GM18526 (cell line): ENCODE results near the gene OLFM1.

Experiments used
- POLR2A ChIP-seq: IDR thresholded peaks from 3 replicates; pipeline ENCODE4 v1.6.1; 2011; ENCODE audit not compliant: insufficient read length; ENCODE audit errors: extremely low read depth

Gene OLFM1

DNA sequence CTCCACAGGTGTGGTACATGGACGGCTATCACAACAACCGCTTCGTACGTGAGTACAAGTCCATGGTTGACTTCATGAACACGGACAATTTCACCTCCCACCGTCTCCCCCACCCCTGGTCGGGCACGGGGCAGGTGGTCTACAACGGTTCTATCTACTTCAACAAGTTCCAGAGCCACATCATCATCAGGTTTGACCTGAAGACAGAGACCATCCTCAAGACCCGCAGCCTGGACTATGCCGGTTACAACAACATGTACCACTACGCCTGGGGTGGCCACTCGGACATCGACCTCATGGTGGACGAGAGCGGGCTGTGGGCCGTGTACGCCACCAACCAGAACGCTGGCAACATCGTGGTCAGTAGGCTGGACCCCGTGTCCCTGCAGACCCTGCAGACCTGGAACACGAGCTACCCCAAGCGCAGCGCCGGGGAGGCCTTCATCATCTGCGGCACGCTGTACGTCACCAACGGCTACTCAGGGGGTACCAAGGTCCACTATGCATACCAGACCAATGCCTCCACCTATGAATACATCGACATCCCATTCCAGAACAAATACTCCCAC lies 32.1 kb downstream of the OLFM1 start:
- TF ChIP-seq POLR2A, result no peak

DNA sequence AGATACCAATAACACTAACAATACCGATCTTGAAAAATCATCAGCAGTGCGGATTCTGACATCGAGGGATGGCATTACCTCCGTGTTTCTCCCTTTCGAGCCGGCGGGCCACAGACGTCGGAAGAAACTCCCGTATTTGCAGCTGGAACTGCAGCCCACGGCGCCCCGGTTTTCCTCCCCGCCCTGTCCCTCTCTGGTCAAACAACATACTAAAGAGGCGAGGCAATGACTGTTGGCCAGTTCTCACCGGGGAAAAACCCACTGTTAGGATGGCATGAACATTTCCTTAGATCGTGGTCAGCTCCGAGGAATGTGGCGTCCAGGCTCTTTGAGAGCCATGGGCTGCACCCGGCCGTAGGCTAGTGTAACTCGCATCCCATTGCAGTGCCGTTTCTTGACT lies 32.8 kb downstream of the OLFM1 start:
- no peak for TF ChIP-seq POLR2A

DNA sequence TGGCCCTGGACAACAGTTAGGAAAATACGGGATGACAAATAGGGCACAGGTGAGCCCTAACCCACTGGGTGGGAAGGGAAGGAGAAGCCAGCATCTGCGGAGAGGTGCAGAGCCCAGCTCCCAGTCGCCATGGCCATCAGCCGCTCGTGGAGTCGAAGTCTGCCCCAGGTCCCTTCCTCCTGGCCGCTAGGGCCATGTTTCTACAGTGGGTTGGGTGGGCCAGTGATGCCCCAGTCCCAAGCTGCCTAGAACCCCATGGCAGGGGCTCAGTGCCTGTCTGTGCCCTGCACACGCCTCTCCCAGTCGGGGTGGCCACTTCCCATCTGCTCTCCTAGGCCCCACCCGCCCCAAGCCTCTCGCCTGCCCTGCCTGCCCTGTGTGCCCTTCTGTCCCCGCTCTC lies 34.8 kb downstream of the OLFM1 start:
- no peak for TF ChIP-seq POLR2A

DNA sequence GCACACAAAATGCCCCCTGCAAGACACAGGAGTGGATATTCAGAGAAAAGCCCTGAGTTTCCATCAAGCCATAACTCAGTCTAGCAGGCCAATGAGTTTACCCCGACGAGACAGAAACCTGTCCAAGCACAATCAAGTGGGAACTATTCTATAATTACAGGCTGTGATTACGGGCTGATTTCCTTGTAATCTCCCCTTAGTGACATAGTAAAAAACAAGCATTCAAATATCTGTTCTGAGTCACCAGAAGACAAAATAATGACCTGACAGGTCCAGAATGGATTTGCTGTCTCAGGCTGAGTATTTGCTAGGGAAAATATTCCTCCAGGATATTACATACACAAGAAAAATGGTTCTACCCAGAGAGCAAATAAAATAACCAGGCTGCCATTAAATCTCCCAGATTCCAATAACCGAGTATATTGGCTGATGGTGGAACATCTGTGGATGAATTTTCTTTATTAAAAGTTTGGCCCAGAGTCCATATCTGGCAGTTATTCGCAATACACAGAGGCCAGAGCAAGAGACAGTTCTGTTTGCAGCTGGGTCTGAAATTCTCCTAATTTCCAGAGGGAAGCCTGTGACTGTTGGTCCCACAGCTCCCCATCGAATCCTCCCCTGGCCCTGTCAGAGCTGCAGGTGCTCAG lies 35.8 kb downstream of the OLFM1 start:
- no peak for TF ChIP-seq POLR2A

DNA sequence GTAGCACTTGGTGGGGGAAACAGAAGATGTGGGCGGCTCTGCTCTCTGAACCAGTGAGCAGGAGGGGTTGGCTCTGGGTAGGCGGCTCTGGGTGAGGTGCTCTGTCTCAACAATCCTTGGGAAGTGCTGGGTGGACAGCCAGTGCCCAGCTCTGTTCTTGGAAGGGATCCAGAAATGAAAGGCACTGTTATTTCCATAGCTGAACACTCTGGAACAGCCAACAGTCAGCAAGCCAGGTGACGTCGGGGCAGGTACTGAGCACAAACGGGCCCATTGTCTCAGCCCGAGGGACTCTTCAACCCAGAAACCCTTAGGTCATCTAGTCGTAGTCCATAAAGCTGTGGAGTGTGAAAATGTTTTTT lies 36.3 kb downstream of the OLFM1 start:
- no peak for TF ChIP-seq POLR2A

DNA sequence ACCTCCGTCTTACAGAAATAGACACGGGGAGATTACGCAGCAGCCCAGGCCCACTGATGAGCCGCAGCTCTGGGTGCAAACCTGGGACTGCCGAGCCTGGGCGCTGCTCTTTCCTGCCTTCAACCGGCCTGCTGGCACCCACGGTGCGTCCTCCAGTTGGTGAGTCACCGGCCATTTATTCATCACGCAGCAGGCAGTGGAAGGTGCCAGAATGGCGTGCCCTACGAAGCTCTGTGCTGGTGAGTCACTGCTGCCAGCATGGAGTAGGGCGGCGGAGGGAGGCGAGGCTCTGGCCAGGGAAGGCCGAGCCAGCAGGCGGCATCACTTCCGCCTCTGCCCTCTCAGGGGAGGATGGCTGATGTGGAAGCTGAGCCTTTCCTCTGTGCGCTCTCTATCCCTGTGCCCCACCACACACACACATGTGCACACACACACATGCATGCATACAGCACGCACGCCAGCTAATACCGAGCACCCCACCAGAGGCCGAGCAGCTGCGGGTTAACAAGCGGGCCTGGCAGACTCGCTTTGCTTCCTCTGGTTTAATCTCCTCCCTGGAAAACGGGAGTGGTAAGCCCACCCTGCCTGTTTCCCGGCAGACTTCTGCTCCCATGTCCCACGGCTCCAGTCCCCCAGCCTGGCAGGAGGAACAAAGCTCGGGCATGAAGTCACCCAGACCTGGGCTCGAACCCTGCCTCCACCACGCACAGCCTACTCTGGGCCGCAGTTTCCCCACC lies 39.2 kb downstream of the OLFM1 start:
- TF ChIP-seq POLR2A, result no peak

DNA sequence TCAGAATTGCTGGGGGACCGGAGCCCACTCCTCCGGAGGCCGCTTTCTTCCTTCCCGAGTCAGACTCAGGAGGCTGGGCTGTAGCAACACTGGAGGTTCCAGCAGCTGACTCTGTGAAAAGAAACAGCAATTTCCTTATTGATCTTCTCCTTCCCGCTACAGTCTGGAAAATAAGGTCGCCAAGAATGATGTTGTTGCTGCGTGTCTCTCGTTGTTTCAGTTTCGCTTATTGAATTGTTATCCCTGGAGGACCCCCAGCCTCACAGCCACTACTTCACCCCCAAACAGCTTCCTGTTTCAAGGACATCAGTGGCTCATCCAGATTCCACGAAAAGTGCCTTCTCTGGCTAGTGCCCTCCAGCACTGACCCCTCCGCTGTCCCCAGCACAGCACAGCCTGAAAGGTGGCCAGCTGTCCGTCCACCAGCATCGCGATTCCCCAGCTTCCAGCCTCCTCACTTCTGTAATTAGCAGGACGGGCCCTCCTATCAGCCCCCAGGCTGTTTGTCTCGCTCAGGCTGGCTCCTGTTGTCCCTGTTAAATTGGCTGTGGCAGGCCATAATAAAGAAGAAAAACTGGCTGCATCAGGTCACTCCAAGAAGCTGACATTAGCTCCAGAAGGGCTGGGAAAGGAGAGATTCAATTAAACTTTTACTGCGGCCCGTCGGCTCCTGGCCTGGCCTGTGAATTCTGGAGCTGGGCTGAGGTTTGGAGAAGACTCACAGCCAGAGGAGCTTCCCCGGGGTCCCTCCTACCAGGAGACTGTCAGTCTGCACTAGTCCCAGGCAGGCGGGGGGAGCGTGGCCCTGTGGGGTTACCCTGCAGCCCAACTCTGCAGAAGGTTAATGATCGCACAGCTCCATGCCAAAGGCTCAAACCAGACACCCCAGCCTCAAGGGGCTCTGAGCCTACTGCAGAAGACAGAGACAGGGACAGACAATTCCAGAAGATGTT lies 40.5 kb downstream of the OLFM1 start:
- no peak for TF ChIP-seq POLR2A

DNA sequence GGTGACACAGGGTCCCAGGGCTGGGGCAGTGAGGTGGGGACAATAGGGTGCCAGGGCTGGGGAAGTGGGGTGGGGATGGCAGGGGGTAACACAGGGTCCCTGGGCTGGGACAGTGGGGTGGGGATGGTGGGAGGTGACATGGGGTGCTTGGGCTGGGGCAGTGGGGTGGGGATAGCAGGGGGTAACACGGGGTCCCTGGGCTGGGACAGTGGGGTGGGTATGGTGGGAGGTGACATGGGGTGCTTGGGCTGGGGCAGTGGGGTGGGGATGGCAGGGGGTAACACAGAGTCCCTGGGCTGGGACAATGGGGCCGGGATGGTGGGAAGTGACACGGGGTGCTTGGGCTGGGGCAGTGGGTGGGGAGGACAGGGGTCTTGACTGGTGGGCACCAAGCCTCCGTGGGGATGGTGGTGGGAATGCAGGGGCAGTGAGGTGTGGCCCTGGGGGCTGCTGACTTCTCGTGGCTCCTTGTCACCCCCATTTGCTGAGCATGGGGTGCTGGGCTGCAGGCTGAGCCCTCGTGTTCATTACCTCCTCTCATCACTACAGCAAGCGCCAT lies 41.7 kb downstream of the OLFM1 start:
- no peak for TF ChIP-seq POLR2A

DNA sequence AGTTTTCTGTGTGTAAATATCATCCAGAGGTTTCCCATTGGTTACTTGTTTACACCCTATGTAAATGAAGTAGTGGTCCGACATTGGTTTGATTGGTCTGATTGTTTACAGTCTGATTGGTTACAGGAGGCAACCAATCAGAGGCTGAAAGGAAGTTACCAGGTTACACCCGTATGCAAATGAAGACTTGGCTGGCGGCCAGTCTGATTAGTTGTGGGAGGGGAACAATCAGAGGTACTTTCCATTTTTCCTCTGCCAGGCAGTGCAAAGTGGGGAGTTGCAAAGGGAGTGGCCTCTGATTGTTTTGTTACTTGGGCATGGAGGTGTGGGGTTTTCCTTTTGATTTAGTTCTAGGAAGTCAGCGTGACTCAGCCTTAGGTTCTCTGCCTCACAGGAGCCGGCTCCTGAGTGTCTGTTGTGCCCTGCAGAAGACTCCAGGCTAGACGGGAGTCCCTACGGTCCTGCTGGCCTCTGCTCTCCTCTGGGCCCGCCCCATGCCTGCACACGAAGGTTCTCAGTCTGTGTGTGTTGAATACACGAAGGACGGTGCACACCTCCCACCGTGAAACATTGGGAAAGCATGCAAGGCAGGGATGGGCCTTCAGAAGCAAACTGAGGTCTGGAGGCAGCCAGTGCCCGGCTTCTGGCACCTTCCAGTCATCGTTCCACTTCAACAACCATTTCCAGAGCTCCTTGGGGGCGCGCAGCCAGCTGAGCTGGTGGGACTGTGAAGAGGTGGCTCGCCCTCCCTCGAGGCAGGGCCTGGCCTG lies 42.9 kb downstream of the OLFM1 start:
- no peak for TF ChIP-seq POLR2A

DNA sequence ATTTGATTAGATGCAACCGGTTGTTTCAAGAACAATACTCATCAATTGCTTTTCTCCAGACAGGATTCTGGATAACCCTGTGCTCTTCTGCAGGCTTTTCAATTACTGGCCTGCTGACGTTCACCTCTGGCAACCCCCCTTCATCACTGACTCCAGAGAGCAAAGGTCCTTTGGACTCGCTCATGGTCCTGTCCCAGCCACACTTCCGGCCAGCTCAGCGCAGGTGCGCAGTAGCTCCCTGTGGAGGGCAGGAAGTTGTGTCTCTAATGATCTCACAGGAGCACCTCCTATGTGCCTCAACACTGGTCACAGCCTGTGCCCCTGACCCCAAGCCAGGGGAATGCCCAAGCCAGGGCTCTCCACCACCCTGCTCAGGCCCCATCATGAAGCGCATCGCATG lies 44.0 kb downstream of the OLFM1 start:
- no peak for TF ChIP-seq POLR2A

DNA sequence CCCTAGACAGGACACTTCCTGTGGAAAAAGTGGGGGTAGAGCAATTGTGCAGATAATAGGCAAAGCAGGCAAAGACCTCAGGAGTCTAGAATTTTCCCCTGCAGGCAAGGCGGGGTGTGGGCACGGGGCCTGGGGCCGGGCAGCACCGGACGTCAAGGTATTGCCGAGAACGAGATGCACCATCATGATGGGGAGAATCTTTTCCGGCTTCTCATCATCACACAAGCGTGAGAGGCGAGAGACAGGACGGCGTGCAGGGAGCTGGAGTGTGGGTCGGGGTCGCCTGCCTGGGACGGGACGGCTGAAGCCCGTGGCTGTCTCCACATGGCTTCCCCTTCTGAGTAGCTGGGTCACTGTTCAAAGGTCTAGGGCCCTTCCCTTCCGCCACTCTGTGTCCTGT lies 44.5 kb downstream of the OLFM1 start:
- TF ChIP-seq POLR2A, result no peak

DNA sequence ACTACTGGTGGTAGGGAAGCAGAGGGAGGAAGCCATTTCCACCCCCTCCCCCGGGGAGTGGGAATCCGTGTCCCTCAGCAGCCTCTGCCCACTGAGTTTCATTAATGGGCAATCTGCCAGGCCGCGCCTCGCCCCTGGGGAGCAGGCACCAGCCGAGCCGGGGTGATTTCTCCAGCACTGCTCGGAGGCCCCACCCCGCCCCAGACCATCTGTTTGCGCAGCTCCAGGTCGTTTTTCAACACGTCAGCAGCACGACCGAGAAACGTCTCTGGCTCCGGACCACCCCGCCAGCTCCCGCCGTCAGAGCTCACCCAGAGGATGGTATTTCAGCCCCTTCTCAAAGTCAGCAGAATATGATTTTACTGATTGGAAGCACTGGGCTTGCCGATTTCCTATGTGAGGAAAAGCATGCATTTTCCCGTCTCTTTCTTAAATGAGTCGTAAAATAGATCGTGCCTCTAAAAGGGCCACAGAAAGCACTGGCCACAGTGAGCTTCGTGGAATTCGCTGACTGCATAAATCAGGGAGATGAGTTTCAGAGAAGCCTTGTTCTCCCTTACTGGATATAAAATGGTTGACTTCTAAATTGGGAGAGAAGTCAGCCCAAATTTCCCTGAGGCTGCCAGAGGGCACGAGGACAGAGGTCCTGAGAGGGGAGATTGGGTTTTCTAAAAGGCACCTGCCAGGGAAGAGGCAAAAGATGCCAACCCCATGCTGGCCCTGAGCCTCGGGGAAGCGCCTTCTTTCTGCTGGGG lies 47.0 kb downstream of the OLFM1 start:
- no peak for TF ChIP-seq POLR2A

DNA sequence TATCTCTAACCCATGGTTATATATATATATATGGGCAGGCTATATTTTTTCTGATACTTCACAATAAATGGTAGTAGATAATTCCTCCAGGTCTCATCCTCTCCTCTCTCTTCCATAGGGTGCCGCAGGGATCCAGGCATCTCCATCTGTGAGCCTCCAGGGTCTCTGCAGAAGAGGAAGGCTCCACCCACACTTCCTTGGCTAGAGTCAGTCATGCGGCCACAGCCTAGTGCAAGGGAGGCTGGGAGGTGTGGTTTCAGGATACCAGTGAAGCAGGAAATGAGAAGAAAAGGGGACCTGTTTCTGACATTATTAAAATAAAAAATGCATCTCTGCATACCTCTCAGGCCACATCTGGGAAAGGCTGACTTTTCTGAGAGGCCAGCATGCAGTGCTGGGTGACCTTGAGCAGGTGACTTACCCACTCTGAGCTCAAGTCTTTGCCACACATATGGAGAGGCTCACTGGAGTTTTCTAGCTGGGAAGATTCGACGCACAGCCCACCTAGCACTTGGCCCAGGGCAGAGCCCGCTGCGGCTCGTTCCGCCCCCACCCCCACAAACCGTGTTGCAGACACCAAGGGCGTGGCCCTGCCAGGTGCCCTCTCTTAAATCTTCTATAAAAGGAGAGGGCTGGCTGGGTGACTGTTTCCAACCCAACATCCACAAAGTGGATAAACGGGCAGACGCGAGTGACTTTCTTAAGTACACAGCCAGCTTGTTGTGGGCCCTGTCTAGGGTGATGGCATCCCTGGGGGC lies 47.9 kb downstream of the OLFM1 start:
- no peak for TF ChIP-seq POLR2A
